Small intestine (tissue), 7 donors: ENCODE results near the gene NFE2L3. TPM values are rescaled to one million over a fixed set of nuclear protein-coding genes. Genes with fewer than 3 reads are reported as not detected.
"Not testable (repeated sequence)": the region's sequence is repeated elsewhere in the genome, so short reads cannot be mapped to it uniquely, and the experiment has no call there.

ENCODE experiments used
- DNase-seq, 2 donors: peaks; one replicate each; pipeline versions ENCODE4 v3.0.0 to v3.0.0-alpha.2; 2013
- FAIRE-seq: peaks from 2 replicates; lab custom pipeline; 2012; peaks lifted over from hg19 to GRCh38; lab: Jason Lieb, UNC
- H3K27ac ChIP-seq, 3 donors: one replicate each; pipeline ENCODE4 v1.5.1; 2013; ENCODE audit warnings: low read length in 2 of 3, mild to moderate bottlenecking in 2 of 3, control low read depth in 1 of 3, inconsistent platforms in 1 of 3, low read depth in 1 of 3, moderate library complexity in 1 of 3
- H3K27me3 ChIP-seq, 3 donors: one replicate each; pipeline ENCODE4 v1.6.1; 2013; ENCODE audit warnings: low read length in 3 of 3, inconsistent platforms in 1 of 3; ENCODE audit not compliant: control insufficient read depth in 3 of 3, insufficient read depth in 3 of 3
- H3K36me3 ChIP-seq, 3 donors: one replicate each; pipeline ENCODE4 v1.6.1; 2013; ENCODE audit warnings: low read length in 3 of 3, inconsistent platforms in 1 of 3, low read depth in 1 of 3, mild to moderate bottlenecking in 1 of 3, moderate library complexity in 1 of 3; ENCODE audit not compliant: control insufficient read depth in 3 of 3, insufficient read depth in 2 of 3
- H3K4me1 ChIP-seq, 3 donors: one replicate each; pipeline ENCODE4 v1.6.1; 2013; ENCODE audit warnings: low read length in 2 of 3, inconsistent platforms in 1 of 3, low read depth in 1 of 3, mild to moderate bottlenecking in 1 of 3, moderate library complexity in 1 of 3; ENCODE audit not compliant: control insufficient read depth in 3 of 3, insufficient read depth in 2 of 3
- H3K4me3 ChIP-seq, 3 donors: one replicate each; pipeline ENCODE4 v1.5.1; 2013; ENCODE audit warnings: low read length in 3 of 3, control low read depth in 1 of 3, inconsistent platforms in 1 of 3, low read depth in 1 of 3, mild to moderate bottlenecking in 1 of 3, moderate library complexity in 1 of 3
- H3K9me3 ChIP-seq, 2 donors: one replicate each; pipeline ENCODE4 v1.6.1; 2013; ENCODE audit warnings: low read depth in 1 of 2, low read length in 1 of 2; ENCODE audit not compliant: control insufficient read depth in 2 of 2, insufficient read depth in 1 of 2
- WGBS, 3 donors: extraction: QIAGEN DNeasy Blood & Tissue Kit; methylation state at CpG; one replicate each; pipeline ENCODE4 v1.1.7; 2013; 5-methylcytosine and 5-hydroxymethylcytosine counted together
- polyA plus RNA-seq, 4 donors: library from polyadenylated mRNA; stranded (reverse) in 3 of 4; unstranded in 1 of 4; fragments of 200-250 nt in 3 of 4; fragments of 120-200 nt in 1 of 4; gene quantifications; one replicate each; pipeline versions ENCODE4 v1.2.1 to v1.2.3, GENCODE V29; 2013
- donor health status: healthy with polysubstance abuse.
- donor health status: control.
- donor health status: control.
- donor health status: Bipolar disorder and iron deficiency.
- donor health status: healthy.

The NFE2L3 gene
- polyA plus RNA-seq, 4 donors: 1.8 to 16.6 (median 7.6) TPM

DNA sequence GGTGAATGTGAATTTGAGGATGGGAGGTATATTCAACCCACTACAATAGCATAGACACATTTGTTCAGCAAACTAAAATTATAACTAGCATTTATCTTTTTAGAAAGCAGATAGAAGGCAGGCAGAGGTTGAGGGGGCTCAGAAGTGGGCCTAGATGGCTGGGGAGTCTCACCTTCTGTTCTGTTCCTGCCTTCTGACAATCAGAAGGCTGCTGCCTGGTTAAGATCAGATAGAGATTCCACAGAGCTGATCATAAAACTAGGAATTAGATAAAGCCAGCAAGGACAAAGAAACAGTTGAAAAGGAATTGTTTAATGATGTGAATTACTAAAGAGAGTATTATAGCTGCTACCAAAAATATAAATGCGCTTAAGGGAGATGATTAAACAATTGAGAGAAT is 11.6 kb upstream of the NFE2L3 start:
- 84 to 100% (median 96%) methylated on average over 1 of the region's 1 CpG for WGBS, 3 donors
- no peaks in the 10 kb centered on the region for H3K27me3 ChIP-seq
- no peaks in the 10 kb centered on the region for H3K36me3 ChIP-seq
- DNase-seq: no peak
- H3K4me1 ChIP-seq: peaks cover 0 to 3% (median 2%) of the 10 kb centered on the region in 3 donors
- no peak for FAIRE-seq
- H3K9me3 ChIP-seq: no peaks in the 10 kb centered on the region
- H3K27ac ChIP-seq: no peak overlapping the region
- H3K4me3 ChIP-seq: no peak overlapping the region

DNA sequence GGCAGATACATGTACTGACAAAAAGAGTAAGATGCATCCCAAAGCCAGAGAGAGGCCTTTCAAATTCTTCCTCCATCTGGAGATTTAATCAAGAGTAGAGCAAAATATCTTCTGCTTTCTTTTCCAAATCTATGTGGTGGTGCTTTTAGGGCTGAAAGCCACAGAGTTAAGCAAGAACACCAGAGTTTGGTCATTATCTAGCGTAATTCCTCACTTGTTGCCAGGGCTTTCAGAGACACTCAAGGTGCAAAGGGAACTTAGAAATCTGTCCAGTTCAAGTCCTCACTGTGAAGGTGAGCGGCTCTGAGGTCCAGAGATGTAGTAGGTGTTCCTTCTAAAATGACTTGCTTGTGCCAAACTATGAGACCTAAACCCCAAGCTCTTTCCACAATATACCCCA is 10.9 kb upstream of the NFE2L3 start:
- Histone ChIP-seq H3K4me1 (peaks cover 0 to 3% (median 2%) of the 10 kb centered on the region in 3 donors), H3K36me3 (no peaks in the 10 kb centered on the region), H3K27ac (no peak overlapping the region), H3K9me3 (no peaks in the 10 kb centered on the region), H3K27me3 (no peaks in the 10 kb centered on the region), H3K4me3 (no peak overlapping the region)
- no peak for DNase-seq
- 88 to 89% (median 89%) methylated on average over 2 of the region's 2 CpGs for WGBS, 3 donors
- FAIRE-seq: no peak

DNA sequence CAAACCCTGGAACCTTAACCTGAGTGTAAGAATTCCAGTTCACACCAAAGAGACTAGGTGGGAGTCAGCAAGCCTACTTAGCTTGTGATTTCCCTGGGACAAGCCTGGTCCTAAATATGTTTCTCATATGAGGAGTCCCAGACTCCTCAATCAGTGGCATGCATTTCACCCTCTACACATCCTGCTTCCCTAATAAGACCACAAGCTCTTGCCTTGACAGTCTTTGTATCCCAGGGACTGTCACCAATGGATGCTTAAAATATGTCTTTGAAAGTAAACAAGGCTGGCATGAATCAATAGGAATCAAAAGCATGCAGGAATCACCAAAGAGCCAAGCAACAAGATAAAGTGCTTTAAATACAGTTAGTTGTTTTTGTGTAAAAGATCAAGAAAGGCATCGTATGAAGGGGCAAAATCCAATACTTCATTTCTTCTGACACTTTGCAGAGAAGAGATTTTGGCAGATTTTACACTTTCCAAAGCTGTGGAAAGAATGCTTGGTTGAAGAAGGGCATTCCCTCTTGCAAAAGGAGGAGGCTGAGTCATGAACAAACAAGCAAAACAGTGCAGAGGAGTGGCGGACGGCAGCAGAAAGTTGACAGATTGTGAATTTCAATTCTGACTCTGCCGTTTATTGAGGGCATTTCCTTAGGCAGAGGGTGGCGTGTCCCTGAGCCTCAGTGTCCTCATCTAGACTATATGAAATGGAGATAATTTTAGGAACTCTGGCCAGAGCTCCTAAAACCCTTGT is 8.5 kb upstream of the NFE2L3 start:
- no peak overlapping the region for H3K27ac ChIP-seq
- peaks cover 0 to 3% (median 2%) of the 10 kb centered on the region in 3 donors for H3K4me1 ChIP-seq
- H3K36me3 ChIP-seq: no peaks in the 10 kb centered on the region
- no peak overlapping the region for H3K4me3 ChIP-seq
- H3K9me3 ChIP-seq: peaks cover 0 to 8% of the 10 kb centered on the region in 2 donors
- H3K27me3 ChIP-seq: no peaks in the 10 kb centered on the region
- DNase-seq (no peak), FAIRE-seq (no peak)
- WGBS, 3 donors: 64 to 71% (median 68%) methylated on average over 5 of the region's 5 CpGs

DNA sequence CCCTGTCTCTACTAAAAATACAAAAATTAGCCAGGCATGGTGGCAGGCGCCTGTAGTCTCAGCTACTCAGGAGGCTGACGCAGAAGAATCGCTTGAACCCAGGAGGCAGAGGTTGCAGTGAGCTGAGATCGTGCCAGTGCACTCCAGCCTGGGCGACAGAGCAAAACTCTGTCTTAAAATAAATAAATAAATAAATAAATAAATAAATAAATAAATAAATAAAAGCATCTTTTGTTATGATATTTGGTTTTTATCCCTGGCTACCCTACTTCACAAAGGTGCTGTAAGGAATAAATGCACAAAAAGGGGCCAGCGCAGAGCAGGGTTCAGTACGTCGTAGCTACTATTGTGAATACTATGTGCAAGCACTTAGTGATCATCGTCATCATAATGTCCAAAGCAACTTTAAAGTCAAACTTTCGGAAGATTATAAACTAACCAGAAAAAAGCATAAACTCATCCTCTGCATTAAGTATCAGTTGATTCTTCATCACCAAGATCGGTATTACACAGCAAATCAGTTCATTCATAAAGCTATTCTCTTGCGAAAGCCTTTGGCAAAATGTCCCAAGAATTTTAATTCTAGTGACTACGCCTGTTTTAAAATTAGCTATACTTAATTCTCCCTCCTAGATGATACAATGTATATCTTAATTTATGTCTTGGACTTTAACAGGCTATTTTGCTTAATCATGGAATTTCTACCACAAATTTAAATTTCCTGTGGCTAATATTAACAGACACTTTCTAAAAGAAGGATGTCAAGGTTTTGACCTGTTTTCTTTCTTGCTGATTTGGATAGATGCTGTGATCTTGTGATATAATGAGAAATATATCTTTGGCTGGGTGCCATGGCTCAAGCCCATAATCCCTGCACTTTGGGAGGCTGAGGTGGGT is 7.6 kb upstream of the NFE2L3 start:
- H3K9me3 ChIP-seq: peaks cover 0 to 8% of the 10 kb centered on the region in 2 donors
- DNase-seq: no peak
- no peak for FAIRE-seq
- H3K4me3 ChIP-seq: no peak overlapping the region
- no peaks in the 10 kb centered on the region for H3K27me3 ChIP-seq
- peaks cover 0 to 3% (median 2%) of the 10 kb centered on the region in 3 donors for H3K4me1 ChIP-seq
- WGBS, 3 donors: 92 to 95% (median 94%) methylated on average over 13 of the region's 13 CpGs
- no peaks in the 10 kb centered on the region for H3K36me3 ChIP-seq
- H3K27ac ChIP-seq: no peak overlapping the region

DNA sequence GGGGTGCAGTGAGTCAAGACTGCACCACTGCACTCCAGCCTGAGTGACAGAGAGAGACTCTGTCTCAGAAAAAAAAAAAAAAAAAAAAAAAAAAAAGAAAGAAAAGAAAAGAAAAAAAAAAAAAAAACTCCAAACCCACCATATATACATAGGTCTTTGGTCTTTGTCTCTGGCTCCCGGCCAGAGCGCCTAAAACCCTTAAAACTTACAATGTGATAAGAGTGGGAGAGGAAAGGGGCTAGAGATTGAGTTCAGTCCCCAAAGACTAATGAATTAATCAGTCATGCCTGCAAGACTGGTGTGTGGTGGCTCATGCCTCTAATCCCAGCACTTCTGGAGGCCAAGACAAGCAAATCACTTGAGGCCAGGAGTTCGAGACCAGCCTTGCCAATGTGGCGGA is 6.8 kb upstream of the NFE2L3 start:
- WGBS, 3 donors: 94 to 99% (median 99%) methylated on average over 4 of the region's 4 CpGs
- Histone ChIP-seq H3K36me3 (no peaks in the 10 kb centered on the region), H3K27ac (no peak overlapping the region), H3K4me3 (no peak overlapping the region), H3K9me3 (peaks cover 0 to 8% of the 10 kb centered on the region in 2 donors), H3K27me3 (no peaks in the 10 kb centered on the region), H3K4me1 (peaks cover 0 to 3% (median 2%) of the 10 kb centered on the region in 3 donors)
- FAIRE-seq: no peak
- DNase-seq: no peak

DNA sequence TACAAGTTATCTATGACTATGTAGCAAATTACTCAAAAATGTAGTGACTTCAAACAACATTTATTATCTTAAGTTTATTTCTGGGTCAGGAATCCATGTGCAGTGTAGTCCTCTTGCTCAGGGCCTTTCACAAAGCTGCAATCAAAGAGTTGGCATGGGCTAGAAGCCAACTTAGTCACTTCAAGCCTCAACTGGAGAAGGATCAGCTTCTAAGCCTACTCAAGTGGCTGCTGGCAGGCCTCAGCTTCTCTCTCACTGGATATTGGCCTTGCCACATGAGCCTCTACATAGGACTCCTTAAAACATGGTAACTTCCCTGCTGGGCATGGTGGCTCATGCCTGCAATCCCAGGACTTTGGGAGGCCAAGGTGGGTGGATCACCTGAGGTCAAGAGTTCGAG is 5.0 kb upstream of the NFE2L3 start:
- Histone ChIP-seq H3K9me3 (peaks cover 0 to 8% of the 10 kb centered on the region in 2 donors), H3K4me1 (peaks cover 0 to 4% (median under 1%) of the 10 kb centered on the region in 3 donors), H3K4me3 (no peak overlapping the region), H3K36me3 (no peaks in the 10 kb centered on the region), H3K27me3 (peaks cover 0 to 3% (median 0%) of the 10 kb centered on the region in 3 donors), H3K27ac (no peak overlapping the region)
- 92 to 97% (median 94%) methylated on average over 1 of the region's 1 CpG for WGBS, 3 donors
- FAIRE-seq (no peak), DNase-seq (no peak)

DNA sequence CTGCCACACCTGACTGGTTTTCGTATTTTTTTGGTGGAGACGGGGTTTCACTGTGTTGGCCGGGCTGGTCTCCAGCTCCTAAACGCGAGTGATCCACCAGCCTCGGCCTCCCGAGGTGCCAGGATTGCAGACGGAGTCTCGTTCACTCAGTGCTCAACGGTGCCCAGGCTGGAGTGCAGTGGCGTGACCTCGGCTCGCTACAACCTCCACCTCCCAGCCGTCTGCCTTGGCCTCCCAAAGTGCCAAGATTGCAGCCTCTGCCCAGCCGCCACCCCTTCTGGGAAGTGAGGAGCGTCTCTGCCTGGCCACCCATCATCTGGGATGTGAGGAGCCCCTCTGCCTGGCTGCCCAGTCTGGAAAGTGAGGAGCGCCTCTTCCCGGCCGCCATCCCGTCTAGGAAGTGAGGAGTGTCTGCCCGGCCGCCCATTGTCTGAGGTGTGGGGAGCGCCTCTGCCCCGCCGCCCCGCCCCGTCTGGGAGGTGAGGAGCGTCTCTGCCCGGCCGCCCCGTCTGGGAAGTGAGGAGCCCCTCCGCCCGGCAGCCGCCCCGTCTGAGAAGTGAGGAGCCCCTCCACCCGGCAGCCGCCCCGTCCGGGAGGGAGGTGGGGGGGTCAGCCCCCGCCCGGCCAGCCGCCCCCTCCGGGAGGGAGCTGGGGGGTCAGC is 4.2 kb upstream of the NFE2L3 start:
- H3K27me3 ChIP-seq: not testable (repeated sequence)
- 92 to 97% (median 94%) methylated on average over 29 to 43 of the region's 43 CpGs for WGBS, 3 donors

DNA sequence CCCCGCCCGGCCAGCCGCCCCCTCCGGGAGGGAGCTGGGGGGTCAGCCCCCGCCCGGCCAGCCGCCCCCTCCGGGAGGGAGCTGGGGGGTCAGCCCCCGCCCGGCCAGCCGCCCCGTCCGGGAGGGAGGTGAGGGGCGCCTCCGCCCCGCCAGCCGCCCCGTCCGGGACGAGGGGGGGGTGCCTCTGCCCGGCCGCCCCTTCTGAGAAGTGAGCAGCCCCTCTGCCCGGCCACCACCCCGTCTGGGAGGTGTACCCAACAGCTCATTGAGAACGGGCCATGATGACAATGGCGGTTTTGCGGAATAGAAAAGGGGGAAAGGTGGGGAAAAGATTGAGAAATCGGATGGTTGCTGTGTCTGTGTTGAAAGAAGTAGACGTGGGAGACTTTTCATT is 3.7 kb upstream of the NFE2L3 start:
- WGBS, 3 donors: 93 to 94% (median 93%) methylated on average over 20 to 29 of the region's 29 CpGs
- not testable (repeated sequence) for H3K4me1 ChIP-seq, DNase-seq, H3K27ac ChIP-seq, H3K4me3 ChIP-seq, H3K9me3 ChIP-seq, H3K27me3 ChIP-seq, FAIRE-seq, H3K36me3 ChIP-seq

More for the DNA sequence above, 4.2 kb upstream of the NFE2L3 start:
- not testable (repeated sequence) for H3K4me3 ChIP-seq, H3K9me3 ChIP-seq, FAIRE-seq, H3K4me1 ChIP-seq, H3K27ac ChIP-seq, H3K36me3 ChIP-seq, DNase-seq
